GM21825 (cell line): ENCODE results near the gene DPH5.

Source experiments
- ATAC-seq: cut with Tn5 transposase; IDR thresholded peaks from one replicate; pipeline ENCODE4 v1.9.1; 2021; ENCODE audit warnings: mild to moderate bottlenecking, moderate library complexity; ENCODE audit not compliant: unreplicated experiment

Gene DPH5

GRCh38 chr1:100943533-100943932 is 82.1 kb downstream of the DPH5 start:
- ATAC-seq = no peak

- no peak for ATAC-seq
These were observed 83.1 kb downstream of the DPH5 start for GRCh38 chr1:100942304-100943046.

- no peak for ATAC-seq
These were observed 83.9 kb downstream of the DPH5 start for GRCh38 chr1:100941580-100942216.

- no peak for ATAC-seq
These were observed 84.5 kb downstream of the DPH5 start for GRCh38 chr1:100941098-100941527.
